ENCODE data around the gene MB.
A peak's percentile ranks its signal among the peaks of the same experiment; 100 is the strongest.

MB gene

DNA sequence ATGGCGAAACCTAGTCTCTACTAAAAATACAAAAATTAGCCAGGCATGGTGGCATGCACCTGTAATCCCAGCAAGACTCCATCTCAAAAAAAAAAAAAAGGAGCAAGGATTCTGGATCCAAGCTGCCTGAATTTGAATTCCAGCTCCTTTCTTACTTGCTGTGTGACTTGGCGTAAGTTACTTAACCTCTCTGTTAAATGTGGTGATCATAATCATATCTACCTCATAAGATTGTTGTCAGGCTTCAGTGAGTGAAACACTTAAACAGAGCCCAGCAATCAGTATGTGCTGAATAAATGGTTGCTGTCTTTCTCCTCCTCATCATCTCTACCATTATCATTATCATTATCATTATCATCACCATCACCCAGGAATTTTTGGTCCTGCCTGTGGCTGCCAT is 2.7 kb downstream of the MB start:
- DNase-seq = no peak

DNA sequence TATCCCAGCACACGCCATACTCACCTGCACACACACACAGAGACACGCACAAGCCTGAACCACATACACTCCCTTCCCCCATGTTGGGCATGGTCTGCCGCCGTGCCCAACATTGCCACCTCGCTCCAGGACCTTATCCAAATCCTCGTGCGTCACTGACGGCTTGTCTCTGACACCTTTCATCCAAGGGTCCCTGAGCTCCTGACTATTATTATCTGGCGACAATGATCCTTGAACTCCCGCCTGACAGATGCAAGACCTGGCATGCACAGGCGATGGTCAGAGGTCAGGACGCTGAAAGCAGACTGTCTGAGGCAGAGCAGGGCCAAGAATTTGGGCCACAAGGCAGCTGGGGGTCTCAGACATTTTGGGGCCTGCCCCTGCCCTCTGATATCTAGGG is 4.2 kb downstream of the MB start:
- no peak for DNase-seq

DNA sequence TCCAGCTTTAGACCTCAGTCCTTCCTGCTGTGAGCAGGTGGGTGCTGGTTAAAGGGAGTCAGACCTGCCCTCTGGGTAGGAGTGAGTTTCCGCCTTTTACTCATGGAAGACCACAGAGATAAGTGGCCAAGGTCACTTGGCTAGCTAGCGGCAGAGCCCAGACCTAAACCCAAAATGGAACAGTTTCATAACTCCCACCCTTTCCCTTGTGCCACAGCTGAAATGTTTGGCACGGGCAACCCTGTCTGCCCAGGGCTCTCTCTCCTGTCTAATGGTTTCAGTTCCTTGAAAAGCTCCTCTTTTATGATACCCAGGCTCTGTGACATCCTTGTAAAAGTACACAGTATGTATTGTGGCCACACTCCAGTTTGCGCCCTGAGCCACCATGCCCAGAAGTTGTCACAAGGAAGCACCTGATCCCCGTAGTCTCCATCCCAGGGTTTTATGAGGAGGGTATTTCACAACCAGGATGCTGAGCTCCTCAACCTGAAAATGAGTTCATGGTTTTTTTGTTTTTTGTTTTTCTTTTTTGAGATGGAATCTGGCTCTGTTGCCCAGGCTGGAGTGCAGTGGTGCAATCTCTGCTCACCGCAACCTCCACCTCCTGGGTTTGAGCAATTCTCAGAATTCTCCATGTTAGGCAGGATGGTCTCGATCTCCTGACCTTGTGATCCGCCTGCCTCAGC is 5.1 kb downstream of the MB start:
- DNase-seq = no peak

DNA sequence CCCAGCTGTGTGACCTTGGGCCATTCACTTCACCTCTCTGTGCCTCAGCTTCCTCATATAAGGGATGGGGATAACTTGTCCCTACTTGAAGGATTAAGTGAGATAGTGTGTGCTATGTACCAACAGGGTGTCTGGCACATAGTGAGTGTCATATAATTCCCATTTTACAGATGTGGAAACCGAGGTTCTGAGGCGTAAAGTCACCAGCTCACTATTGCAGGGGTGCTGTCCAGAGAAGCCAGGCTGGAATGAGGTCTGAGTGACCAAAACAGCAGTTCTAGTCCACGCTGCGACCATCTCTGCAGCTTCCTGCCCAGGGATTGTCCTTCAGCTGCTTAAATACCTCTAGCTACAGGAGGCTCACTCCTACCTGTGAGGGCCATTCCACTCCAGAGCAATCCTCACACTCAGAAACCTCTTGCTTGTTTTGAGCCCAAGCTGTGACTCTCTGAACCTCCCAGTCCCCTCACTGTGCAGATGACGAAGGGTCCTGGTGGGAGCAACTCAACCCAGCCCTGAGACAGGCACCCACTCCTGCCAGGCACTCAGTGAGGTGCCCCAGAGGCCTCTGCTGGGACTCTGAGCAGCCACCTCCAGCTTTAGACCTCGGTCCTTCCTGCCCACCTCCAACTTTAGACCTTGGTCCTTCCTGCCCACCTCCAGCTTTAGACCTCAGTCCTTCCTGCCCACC is 5.8 kb downstream of the MB start:
- no peak for DNase-seq

DNA sequence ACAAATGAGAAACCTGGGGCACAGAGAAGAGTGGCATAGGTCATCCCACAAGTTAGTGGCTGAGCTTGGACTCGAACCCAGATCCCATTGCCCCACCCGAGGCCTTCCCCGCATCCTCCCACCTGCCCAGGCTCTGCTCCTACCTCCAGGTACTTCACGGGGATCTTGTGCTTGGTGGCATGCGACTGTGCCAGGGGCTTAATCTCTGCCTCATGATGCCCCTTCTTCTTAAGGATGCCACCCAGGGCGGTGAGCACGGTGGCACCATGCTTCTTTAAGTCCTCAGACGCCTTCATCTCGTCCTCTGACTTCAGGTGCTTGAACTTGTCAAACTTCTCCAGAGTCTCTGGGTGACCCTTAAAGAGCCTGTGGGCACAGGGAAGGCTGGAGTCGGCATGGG is 6.4 kb downstream of the MB start:
- no peak for DNase-seq

DNA sequence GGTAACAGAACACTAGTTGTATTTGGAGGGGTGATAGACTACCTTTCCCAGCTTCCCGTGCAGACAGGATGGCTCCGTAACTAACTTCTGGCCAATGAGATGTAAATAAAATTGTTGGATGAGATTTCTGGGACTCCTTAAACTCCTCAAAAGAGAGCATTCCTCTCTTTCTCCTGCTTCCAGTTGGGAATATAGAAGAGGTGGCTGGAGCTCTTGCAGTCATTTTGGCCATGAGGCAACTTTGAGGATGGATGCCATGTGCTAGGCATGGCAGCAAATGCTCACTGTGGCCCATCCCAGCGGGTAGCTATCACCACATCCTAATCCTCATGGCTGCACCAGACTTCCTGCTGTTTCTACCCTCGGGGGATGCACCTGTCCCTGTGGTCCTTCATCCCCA is 7.4 kb downstream of the MB start:
- DNase-seq = no peak

DNA sequence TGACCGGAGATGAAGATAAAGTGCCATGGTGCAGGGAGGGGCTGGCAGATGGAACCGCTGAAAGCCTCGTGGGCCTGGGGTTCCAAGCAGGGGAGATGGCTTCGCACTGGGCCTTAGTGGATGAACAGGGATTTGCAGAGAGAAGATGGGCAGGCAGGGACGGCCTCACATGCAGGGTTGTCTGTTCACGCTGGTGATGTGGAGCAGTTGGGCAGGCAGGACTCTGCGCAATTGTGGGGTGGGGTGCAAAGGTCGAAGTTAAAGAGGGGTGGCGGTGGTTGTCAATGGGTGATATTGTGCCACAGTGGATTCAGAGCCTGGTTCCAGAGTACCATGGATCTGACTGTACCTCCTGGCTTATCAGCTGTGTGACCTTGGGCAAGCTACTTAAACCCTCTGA is 7.9 kb downstream of the MB start:
- DNase-seq = no peak

DNA sequence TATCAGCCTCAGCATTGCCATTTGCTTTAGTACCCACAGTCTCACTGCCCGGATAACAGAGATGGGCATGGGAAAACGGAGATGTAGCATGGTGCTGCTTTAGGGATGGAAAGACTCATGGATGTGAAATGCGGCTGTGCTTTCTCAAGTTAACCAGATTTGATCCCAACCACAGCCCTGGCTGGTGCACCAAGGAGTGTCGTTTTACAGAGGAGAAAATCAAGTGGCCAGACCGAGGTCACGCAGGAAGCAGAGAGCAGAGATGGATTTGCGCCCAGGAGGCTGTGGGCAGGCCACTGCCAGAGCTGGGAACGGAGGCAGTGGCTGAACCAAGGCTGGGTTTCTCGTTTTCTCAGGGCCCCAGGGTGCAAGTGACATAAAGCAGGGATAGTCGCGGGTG is 9.0 kb downstream of the MB start:
- DNase-seq = no peak

DNA sequence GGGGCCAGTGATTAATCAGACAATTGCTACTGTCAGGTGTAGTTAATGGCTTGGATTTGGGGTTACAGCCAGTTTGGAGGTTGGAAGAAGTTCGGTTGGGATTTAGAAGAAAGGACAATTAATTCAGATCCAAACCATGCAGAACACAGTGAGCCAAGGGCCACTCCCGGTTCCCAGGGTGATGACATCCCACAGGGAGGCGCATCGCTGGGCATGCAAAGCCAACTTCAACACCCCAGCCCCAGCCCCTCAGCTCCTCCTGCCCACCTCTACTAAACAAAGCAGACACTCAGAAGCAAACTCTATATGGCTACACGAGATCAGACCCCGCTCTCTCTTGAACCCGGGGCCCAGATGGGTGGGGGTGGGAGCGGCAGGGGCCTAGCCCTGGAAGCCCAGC is 10.2 kb downstream of the MB start:
- DNase-seq = no peak

DNA sequence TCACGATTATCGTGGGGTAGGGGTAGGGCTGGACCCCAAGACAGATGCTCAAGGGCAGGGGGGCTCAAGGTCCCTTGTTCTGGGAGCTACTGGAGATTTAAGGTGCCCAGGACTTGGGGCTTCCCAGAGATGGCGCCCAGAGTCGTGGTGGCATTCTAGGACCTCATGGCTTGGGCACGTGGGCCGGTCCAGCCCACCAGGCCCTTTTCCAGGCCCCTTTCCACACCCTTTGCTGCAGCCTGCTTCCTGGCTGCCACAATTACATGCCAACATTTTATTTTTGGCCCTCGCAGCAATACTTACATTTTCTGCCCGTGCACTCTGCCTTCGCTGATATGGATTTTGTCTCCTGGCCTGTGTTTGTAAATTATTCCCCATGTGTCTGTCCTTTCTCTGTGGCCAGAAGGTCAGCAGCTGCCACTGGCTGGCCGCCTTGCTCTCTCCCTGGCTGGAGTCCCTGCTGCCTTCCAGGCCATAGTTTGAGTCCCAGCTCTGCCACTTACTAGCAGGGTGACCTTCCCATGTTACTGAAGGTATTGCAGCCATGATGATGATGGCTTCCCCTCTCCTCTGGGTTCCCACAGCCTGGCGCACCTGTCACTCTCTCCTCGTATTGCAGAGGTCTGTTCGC is 11.2 kb downstream of the MB start:
- DNase-seq = no peak

DNA sequence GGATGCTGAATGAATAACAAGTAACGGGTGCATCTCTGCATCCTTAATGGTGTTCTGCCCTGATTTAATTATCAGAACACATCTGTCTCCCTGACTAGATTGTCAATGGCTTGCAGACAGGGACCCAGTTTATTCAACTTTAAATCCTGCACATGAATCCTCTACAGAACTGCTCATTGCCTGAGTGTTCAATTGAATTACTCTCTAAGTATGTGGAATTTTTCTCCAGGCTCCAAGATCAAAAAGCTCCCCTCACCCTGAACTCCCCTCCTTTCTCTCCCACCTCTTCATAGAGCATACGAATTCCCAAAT is 11.8 kb downstream of the MB start:
- no peak for DNase-seq

DNA sequence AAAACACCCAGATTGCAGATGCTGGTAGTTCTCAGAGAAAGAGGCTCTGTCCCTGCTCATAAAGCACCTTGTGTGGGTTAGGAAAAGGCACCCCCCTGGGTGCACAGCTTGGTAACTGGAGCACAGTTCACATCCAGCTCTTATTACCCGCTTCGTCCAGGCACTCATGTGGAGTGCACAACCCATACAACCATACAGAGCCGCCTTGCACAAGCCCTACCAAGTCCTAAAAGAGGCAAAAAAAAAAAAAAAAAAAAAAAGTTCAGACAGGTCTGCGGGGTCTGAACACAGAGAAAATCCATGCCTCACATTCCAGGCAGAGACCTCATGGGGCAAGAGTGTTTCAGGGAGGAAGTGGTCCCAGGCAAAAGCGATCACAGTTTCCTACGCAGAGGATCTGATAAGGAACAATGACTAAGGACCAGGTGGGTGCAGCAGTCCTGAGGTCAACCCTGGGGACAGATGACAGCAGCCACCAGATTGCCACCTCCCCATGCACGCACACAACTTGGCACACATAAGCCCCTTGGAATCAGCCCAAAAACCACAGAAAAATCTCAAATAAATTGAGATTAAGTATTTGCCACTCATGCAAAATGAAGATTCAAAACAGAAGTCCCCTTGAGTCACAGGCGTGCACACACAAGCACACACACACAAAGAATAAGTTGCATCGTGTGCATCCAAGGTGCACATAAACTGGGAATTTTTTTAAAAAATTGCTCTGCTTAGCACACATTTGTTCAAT is 12.3 kb downstream of the MB start:
- DNase-seq = peak; percentile 32

DNA sequence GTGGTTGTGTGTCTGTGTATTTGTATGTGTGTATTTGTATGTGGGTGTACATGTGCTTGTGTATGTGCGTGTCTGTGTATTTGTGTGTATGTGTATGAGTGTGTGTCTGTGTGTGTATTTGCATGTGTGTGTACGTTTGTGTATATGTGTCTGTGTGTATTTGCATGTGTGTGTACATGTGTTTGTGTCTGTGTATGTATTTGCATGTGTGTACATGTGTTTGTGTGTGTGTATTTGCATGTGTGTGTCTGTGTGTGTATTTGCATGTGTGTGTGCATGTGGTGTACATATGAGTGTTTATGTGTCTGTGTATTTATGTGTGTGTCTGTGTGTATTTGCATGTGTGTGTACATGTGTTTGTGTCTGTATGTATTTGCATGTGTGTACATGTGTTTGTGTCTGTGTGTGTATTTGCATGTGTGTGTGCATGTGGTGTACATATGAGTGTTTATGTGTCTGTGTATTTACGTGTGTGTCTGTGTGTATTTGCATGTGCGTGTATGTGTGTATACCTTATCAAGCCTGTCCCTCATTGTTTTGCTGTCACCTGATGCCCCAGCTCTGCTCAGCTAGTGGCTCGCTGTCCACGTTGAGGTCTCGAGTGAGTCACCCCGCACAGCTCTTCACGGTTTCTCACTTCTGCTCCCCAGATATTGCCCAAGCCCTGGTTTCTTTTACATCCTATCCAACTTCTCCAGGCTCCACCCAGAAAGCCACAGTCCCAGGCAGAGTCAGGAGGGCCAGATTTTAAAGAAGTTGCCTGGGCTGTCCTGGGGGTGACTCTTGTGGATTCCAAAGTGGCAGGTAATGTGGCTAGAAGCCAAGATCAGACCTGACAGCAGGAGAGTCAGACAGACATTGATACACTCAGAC is 15.2 kb downstream of the MB start:
- DNase-seq = no peak

DNA sequence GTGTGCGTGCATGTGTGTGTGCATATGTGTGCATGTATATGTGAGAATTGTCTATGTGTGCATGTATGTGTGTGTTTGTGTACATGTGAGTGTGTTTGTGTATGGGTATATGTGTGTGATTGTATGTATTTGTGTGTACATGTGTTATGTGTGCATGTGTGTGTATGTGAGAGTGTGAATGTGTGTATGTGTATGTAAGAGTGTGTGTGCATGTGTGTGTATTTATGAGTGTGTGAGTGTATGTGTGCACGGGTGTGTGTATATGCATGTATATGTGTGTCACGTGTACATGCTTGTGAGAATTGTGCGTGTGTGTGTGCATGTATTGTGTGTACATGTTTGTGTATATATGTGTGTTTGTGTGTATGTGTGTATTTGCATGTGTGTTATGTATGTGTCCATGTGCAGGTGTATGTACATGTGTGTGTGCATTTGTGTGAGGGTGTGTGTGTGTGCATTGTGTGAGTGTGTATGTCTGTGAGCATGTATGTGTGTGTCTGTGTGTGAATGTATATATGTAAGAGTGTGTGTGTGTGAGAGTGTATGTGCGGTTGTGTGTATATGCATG is 16.0 kb downstream of the MB start:
- no peak for DNase-seq

DNA sequence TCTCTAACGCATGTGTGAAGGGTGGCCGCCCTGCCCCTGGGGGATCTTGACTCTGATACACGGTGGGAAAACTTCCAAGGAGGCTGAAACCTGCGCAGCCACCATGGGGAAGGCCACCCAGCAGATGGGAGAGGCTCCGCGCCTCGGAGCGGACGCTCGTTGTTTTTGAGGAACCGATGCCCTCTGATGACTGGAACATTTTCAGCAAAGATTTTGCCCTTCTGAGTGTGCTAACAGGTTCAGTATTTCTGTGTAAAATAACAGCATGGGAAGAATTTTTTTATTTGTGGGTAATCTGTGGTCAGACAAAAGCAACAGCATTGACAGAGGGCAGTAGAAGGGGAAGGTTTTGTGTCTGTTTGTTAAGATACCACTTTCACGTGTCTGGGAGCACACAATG is 16.7 kb downstream of the MB start:
- no peak for DNase-seq

DNA sequence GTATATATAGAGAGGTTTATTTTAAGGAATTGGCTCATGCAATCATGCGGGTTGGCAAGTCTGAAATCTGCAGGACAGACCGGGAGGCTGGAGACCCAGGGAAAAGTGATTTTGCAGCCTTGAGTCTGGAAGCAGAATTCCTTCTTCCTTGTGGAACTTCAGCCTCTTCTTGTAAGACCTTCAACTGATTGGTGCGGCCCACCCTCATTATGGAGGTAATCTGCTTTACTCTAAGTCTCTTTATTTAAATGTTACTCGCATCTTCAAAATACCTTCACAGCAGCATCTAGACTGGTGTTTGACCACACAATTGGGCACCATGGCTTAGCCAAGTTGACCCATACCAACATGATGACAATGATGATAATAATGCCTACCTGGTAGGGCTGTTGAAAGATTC is 17.8 kb downstream of the MB start:
- DNase-seq = no peak

DNA sequence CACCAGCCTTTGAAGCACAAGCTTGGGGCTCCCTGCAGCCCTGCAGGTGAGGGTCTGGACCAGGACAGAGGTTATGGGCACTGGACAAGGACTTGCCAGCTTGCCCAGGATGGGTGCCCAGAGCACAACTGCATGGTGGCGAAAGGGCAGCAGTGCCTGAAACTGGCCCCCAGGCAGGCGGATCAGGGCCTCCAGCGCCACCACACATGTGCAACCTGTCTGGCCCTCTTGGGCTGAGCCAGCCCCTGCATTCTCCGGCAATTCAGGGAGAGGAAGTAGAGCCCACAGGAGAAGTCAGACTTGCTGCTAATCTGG is 18.8 kb downstream of the MB start:
- no peak for DNase-seq

DNA sequence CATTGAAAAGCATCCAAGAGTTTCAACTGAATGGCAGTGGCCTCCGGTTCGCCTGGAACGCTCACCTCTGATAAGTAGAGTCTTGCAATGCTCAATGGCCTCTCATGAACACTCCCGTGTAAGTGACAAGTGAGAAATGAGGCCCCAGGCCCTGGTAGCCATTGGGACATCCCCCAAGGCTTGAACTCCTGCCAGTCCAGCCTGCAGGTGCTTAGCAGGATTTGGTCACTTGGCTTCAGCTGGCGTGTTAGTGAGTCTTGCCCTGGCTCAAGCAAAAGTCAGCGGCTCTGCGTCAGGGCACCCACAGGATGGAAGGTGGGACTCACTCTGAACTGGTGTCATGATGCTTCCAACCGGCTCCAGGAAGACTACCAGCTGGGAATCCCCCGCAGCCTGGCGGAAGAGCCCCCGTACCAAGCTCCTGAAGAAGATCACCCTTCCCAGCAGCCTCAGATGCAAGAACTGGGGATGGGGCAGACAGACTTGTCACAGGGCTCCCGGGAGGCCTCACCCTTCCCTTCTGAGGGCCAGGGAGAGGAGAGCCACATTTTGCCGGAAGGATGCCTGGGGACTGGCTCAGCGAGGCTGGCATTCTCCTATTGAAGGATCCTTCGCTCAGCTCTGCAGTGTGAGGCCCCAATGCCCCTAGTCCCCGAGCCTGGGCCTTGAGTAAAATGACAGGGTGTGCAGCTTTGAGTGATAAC is 19.3 kb downstream of the MB start:
- no peak for DNase-seq

DNA sequence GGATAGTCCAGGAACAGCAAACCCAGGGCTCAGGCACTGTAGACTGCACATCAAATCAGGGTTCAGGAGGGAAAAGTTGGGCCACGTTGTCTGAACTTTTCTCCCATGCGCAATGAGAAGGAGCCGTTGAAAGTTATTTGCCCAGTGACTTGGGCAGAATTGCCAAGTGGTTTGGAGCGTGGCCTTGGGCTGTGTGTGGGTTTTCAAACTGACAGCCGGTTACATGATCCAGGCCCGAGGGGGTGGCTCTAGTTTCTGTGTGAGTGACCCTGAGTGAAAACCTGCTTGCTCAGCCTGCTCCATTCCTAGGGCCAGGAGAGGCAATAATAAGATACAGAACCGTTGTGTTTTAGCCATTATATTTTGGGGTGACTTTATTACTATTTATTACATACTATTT is 20.3 kb downstream of the MB start:
- no peak for DNase-seq

DNA sequence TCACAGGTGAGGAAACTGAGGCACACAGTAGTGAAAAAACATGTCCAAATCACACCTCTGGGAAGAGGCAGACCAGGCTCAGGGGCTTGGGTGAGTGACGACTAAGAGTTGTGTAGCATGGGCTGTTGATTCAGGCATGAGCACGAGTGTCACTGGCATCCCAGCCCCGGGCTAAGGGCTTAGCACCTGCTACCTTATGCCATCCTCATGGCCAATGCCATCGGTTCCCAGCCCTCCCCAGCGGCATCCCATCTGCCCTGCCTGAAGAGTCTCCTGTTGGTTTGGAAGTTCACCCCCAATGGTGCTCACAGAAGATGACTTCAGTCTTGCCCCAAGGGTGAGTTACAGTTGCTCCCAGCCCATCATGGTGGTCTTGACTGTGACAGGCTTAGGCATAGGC is 22.4 kb downstream of the MB start:
- no peak for DNase-seq

DNA sequence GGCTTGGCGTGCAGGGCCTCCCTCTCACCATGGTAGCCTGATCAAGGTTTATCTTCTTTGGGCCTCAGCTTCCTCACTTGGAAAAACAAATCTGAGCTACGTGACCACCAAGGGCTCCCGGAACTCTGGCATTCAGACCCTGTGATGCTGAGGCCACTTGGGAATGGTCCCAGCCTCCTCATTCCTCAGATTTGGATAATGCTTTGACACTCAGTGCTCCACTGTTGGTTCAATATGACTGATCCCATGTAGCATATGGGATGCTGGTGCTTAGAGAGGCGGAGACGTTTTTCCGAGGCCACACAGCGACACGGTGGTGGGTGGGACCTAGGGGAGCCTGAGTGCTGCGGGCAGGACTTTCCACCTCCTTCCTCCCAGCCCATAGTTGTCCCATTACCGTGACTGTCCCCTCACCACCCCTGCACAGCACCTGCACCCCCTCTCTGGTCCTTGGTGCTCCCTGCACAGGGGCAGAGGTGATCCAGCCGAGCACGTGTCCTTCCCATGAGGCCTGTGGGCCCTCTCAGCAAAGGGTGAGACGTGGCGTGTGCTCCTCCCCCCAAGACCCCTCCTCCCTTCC is 23.1 kb downstream of the MB start:
- DNase-seq = no peak
